ENCODE measurements around the gene BAG3. TPM values are rescaled to one million over a fixed set of nuclear protein-coding genes. Genes with fewer than 3 reads are reported as not detected.
A peak's percentile ranks its signal among the peaks of the same experiment; 100 is the strongest.

BAG3 gene
- 2.3 and 6.7 TPM in 2 replicates for total RNA-seq (ENCODE audit: low replicate concordance)

DNA sequence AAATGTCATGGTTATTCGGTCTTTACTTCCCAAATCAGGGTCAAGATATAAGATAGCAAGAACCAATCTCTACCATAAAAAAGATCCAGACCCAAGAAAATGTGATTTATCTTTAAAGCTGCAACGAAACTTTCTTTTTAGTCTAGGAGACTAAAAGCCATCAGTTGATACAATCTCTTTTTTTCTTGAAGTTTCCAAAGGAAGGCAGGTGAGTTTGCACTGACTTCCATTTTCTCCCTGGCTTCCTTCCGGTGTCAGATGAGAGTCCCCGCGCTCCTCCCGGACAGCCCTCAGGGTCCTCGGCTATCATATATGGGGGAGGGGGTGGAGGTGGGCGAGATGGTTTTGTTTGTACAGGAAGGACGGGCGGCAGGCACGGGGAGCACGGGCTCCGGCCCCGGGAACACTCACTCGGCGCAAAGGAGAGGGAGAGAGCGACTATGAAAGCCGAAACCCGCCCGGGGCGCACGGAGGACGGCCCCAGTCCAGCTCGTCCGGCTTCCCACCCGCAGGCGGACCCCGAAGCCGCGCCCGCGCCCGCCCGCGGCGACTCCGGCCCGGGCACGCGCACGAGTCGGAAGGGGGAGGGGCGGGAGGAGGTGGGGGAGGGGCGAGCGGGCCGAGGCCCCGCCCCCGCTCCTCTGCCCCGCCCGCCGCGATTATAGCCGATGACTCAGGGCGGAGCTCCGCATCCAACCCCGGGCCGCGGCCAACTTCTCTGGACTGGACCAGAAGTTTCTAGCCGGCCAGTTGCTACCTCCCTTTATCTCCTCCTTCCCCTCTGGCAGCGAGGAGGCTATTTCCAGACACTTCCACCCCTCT, at the start of gene BAG3:
TSS of gene BAG3 (plus strand) at position 689 of the 822 bp plus-strand sequence. CDS start 296 bp downstream, outside the sequence.
- Histone ChIP-seq H3K36me3 (no peaks in the 10 kb centered on the region), H3K4me2 (peak within 1 kb of the TSS; percentile 89), H3K27me3 (peaks cover 6% of the 10 kb centered on the region), H3K9me3 (ENCODE audit: low read depth) (no peaks in the 10 kb centered on the region), H3K4me1 (peaks cover 15% of the 10 kb centered on the region), H2AFZ (replicated peaks) (peak within 1 kb of the TSS; percentile 92), H3K4me3 (peak within 1 kb of the TSS; percentile 83), H3K9ac (peak within 1 kb of the TSS; percentile 6), H4K20me1 (ENCODE audit: low read depth) (peaks cover 20% of the 10 kb centered on the region), H3K27ac (no peak within 1 kb of the TSS), H3K79me2 (ENCODE audit: low read depth) (peaks cover 22% of the 10 kb centered on the region), H3F3A (ENCODE audit: low read depth) (peaks cover 15% of the 10 kb centered on the region)
- Mint-ChIP-seq H3K4me1 (peaks cover 36% of the 10 kb centered on the region), H3K4me3 (peak within 1 kb of the TSS; percentile 95), H3K27me3 (ENCODE audit: insufficient read depth, low read depth) (peaks cover 9% of the 10 kb centered on the region), H3K9me3 (no peaks in the 10 kb centered on the region), H3K27ac (peak within 1 kb of the TSS; percentile 94), H3K36me3 (peaks cover 6% of the 10 kb centered on the region)
- TF ChIP-seq EZH2 (IDR thresholded peaks at IDR 0.05) = no peak
- TF ChIP-seq, protein P1, sequence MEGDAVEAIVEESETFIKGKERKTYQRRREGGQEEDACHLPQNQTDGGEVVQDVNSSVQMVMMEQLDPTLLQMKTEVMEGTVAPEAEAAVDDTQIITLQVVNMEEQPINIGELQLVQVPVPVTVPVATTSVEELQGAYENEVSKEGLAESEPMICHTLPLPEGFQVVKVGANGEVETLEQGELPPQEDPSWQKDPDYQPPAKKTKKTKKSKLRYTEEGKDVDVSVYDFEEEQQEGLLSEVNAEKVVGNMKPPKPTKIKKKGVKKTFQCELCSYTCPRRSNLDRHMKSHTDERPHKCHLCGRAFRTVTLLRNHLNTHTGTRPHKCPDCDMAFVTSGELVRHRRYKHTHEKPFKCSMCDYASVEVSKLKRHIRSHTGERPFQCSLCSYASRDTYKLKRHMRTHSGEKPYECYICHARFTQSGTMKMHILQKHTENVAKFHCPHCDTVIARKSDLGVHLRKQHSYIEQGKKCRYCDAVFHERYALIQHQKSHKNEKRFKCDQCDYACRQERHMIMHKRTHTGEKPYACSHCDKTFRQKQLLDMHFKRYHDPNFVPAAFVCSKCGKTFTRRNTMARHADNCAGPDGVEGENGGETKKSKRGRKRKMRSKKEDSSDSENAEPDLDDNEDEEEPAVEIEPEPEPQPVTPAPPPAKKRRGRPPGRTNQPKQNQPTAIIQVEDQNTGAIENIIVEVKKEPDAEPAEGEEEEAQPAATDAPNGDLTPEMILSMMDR (IDR thresholded peaks at IDR 0.05) = no peak
- TF ChIP-seq EZH2phosphoT487 (IDR thresholded peaks at IDR 0.05) = no peak
- DNase-seq (ENCODE audit: low spot score) = peak; percentile 92

DNA sequence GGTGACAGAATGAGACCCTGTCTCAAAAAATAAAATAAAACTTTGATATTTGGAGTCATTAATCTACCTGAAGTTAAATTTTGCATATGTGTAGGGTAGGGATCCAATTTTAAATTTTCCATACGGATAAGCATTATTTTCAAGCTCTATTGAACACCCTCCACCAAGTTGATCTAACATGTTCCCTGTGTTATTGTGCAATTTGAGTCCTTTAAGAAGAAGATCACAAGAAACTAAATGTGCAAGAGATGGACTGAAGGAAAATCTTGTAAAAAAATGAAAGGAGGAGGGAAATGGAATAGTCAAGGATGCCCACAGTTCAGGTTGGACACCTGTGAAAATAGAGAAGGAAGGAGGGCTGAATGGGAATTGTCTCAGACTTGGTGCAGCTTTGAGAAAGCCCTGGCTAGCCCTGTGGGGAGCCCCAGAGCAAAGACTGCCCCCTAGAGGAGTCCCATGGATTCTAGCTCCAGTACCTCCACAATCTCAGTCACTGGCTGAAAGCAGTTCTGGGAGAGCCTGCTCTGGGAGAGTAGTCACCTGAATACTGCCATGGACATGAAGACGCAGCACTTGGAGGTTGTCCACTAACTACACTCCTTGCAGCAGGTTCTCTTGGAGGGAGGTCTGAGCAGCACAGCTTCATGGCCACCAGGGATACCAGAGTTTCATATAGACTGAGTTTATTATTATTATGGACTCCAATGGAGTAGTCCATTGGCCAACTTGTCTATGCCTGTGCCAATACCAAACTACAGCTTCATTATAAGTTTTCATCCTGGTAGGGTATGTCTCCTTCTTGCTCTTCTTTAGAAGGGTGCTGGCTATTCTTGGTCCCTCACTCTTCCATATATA, 48.7 kb upstream of the BAG3 start:
- Histone ChIP-seq H3K79me2 (ENCODE audit: low read depth) (no peaks in the 10 kb centered on the region), H3K9ac (no peak overlapping the region), H3K27me3 (no peaks in the 10 kb centered on the region), H3K4me1 (peaks cover 5% of the 10 kb centered on the region), H3K27ac (no peak overlapping the region), H3K9me3 (ENCODE audit: low read depth) (no peaks in the 10 kb centered on the region), H3K4me2 (no peak overlapping the region), H3K36me3 (no peaks in the 10 kb centered on the region), H2AFZ (replicated peaks) (no peak overlapping the region), H3F3A (ENCODE audit: low read depth) (peaks cover 6% of the 10 kb centered on the region), H4K20me1 (ENCODE audit: low read depth) (no peaks in the 10 kb centered on the region), H3K4me3 (no peak overlapping the region)
- TF ChIP-seq EZH2 (IDR thresholded peaks at IDR 0.05) (no peak), EZH2phosphoT487 (IDR thresholded peaks at IDR 0.05) (no peak)
- TF ChIP-seq, protein P1 (IDR thresholded peaks at IDR 0.05) = peak; percentile 54
- peak; percentile 49 for DNase-seq (ENCODE audit: low spot score)
- Mint-ChIP-seq H3K4me1 (peaks cover 4% of the 10 kb centered on the region), H3K9me3 (peaks cover 2% of the 10 kb centered on the region), H3K36me3 (no peaks in the 10 kb centered on the region), H3K27ac (no peak overlapping the region), H3K4me3 (no peak overlapping the region), H3K27me3 (ENCODE audit: insufficient read depth, low read depth) (no peaks in the 10 kb centered on the region)

DNA sequence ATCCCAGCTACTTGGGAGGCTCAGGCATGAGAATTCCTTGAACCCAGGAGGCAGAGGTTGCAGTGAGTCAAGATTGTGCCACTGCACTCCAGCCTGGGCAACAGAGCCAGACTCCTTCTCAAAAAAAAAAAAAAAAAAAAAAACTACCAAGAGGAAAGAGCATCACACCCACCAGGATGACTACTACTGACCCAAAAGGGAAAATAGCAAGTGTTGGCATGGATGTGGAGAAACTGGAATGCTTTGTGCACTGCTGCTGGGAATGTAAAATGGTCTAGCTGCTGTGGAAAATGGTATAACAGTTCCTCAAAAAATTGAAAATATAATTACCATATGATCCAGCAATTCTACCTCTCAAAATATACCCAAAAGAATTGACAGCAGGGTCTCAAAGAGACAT, 46.7 kb upstream of the BAG3 start:
- no peaks in the 10 kb centered on the region for H3K4me1 ChIP-seq
- no peak overlapping the region for H3K4me3 ChIP-seq
- Mint-ChIP-seq H3K4me3 (no peak overlapping the region), H3K27ac (no peak overlapping the region), H3K9me3 (no peaks in the 10 kb centered on the region), H3K4me1 (peaks cover 8% of the 10 kb centered on the region), H3K36me3 (no peaks in the 10 kb centered on the region), H3K27me3 (ENCODE audit: insufficient read depth, low read depth) (peaks cover 2% of the 10 kb centered on the region)
- no peak overlapping the region for H3K27ac ChIP-seq
- H3K27me3 ChIP-seq = no peaks in the 10 kb centered on the region
- no peaks in the 10 kb centered on the region for H3K79me2 ChIP-seq (ENCODE audit: low read depth)
- H3F3A ChIP-seq (ENCODE audit: low read depth) = peaks cover 2% of the 10 kb centered on the region
- H3K36me3 ChIP-seq = no peaks in the 10 kb centered on the region
- H4K20me1 ChIP-seq (ENCODE audit: low read depth) = no peaks in the 10 kb centered on the region
- no peak for TF ChIP-seq EZH2phosphoT487 (IDR thresholded peaks at IDR 0.05)
- TF ChIP-seq EZH2 (IDR thresholded peaks at IDR 0.05) = no peak
- TF ChIP-seq, protein P1 (IDR thresholded peaks at IDR 0.05) = no peak
- no peak overlapping the region for H3K4me2 ChIP-seq
- H3K9ac ChIP-seq = no peak overlapping the region
- H3K9me3 ChIP-seq (ENCODE audit: low read depth) = no peaks in the 10 kb centered on the region
- DNase-seq (ENCODE audit: low spot score) = no peak
- H2AFZ ChIP-seq (replicated peaks) = no peak overlapping the region
